ENCODE data around the gene RBM11.

- no peak for TF ChIP-seq CTCF (IDR thresholded peaks at IDR 0.05)
- no peak for TF ChIP-seq POLR2A (IDR thresholded peaks at IDR 0.05)
- no peak for TF ChIP-seq POLR2AphosphoS5 (IDR thresholded peaks at IDR 0.05; ENCODE audit: insufficient read depth in 1 of 2, low read depth in 1 of 2)
Observed at GRCh38 chr21:14235101-14235500, 19.1 kb downstream of the RBM11 start.
